Fibroblast of skin of scalp (primary cell): Measurements from ENCODE around the gene SLC32A1. TPM values are rescaled to one million over a fixed set of nuclear protein-coding genes. Genes with fewer than 3 reads are reported as not detected.

Experiments used
- DNase-seq: peaks from one replicate; pipeline ENCODE4 v3.0.0-alpha.2; 2013
- polyA plus RNA-seq, 2 experiments: library from polyadenylated mRNA; unstranded; fragments of 120-200 nt; gene quantifications; one replicate each; pipeline ENCODE4 v1.2.1, GENCODE V29; 2013; ENCODE audit not compliant: insufficient read length in 2 of 2

Gene SLC32A1
- polyA plus RNA-seq (2013, experiment 1 of 2; ENCODE audit: insufficient read length): not detected
- polyA plus RNA-seq (2013, experiment 2 of 2; ENCODE audit: insufficient read length): not detected

DNA sequence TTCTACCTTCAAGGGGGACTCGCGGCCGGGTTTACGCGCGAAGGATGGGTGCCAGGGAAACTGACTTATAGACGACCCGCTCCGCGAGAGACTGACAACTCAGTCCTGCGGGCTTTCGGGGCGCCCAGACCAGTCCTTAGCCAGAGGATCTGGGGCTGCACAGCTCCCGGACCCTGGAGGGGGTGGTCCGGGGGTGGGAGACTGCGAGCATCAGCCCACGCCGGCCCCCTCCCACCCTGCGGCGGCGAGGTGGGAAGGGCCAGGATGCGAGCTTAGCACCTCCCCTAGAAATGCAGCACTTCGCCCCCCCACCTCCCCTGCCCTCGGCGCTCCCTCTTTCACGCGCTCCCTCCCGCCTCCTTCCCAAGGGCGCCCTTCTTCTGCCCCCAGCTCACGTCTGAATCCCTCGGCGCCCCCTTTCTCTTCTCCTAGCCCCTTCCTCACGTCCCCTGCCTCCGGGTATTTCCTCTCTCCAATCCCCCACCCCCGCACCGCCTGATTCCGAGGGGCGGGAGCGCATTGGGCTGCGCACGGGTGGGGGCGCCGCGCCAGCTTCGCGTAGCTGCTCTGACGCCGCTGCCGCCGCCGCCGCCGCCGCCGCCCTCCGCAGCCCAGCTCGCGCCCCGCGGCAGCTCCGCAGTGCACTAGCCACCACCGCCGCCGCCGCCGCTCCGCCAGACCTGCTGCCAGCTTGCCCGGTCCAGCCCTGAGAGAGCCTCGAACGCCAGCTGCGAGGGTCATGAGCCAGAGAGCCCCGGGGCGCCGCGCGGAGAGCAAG, at the start of gene SLC32A1:
TSS of gene SLC32A1 (plus strand) at position 639 of the 778 bp plus-strand sequence. CDS start 239 bp downstream, outside the sequence.
- no peak for DNase-seq

DNA sequence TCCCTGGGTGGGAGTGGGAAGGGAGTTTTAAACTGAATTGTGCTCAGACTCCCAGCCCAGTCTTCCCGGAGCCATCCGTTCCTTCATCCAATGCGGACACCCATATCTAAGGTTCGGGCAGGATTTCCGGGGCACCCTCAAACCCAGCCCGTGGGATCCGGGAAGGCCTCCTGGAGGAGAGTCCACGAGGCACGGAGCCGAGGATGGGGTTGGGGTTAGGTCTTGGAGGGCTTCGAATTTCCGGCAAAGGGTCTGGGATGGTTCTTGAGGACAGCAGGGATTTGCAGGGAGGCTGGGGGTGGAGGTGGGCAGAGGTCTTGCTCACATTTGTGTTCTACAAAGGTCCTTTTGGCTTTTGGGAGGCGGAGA, 49.5 kb upstream of the SLC32A1 start:
- DNase-seq: no peak

DNA sequence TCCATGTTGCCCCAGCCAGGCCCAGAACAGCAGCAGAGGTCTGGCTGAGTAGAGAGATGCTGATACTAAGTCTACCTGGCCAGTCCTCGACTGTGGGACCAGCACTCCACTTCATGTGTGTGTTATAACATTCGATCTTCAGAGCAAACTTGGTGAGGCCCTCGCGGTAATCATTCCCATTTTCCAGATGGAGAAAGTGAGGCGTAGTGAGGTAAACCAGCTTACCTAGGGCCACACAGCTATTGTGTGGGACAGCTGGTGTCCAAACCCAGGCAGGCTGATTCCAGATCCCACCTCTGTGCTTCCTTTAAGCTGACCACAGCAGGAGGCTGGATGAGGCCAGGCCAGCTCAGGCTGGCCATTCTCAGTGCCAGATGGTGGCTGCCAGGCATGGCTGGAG, 47.7 kb upstream of the SLC32A1 start:
- no peak for DNase-seq

DNA sequence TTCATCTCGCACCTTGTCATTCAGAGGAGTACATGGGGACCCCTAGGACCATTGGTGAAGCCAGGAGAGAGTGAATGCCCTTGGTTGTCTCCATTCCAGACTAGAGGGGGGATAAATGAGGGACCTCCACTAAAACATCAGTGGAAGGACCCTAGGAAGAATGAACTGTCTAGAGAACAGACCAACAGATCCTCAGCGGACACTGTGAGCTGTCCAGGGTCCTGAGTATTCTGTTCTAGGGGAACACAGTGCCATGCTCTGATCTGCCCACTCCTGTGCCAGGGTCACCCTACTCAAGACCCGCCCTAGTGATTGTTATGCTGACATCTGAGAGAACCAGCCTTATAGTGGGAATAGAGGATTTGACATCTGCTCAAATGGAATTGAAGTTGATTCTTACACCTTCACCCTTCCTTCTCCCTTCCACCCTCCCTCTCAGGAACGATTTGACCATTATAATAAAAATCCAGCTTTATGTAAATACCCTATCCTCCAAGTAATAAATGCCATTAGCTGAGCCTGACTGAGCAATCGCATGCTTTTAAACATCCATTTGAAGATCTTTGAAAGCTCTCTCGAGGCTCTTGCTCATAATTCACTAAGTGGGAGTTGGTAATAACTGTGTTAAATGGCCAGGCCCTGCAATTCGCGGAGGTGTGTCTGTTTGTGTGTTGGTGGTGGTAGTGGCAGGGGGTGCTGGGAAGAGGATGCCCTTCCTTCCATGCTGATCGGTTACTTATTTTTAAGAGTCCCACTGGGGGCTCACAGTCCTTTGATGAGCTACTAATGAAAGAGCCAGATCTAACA, 43.6 kb upstream of the SLC32A1 start:
- DNase-seq: peak; percentile 54

DNA sequence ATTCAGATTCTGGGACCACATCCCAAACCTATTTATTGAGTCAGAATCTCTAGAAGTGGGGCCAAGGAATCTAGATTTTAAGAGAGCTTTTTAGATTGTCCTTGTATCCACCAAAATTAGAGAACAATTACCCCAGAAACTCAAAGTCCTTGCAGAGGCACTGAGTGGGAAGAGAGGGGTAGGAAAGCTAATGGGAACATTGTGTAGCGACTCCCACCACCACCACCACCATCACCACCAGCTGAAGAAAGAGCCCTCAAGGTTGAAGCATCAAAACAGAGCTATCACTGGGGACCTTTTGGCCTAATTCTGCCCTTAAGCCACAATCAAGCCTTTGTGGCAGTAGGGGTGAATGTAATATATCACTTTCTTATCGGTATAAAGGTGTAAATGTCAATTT, 39.0 kb upstream of the SLC32A1 start:
- no peak for DNase-seq

- DNase-seq: peak; percentile 54
These were observed 38.3 kb upstream of the SLC32A1 start for GRCh38 chr20:38685853-38686473.

- peak; percentile 70 for DNase-seq
These were observed 31.6 kb upstream of the SLC32A1 start for GRCh38 chr20:38692436-38693411.

- DNase-seq: no peak
These were observed 27.0 kb upstream of the SLC32A1 start for GRCh38 chr20:38697306-38697705.

GRCh38 chr20:38698541-38698940, 25.7 kb upstream of the SLC32A1 start:
- no peak for DNase-seq

DNA sequence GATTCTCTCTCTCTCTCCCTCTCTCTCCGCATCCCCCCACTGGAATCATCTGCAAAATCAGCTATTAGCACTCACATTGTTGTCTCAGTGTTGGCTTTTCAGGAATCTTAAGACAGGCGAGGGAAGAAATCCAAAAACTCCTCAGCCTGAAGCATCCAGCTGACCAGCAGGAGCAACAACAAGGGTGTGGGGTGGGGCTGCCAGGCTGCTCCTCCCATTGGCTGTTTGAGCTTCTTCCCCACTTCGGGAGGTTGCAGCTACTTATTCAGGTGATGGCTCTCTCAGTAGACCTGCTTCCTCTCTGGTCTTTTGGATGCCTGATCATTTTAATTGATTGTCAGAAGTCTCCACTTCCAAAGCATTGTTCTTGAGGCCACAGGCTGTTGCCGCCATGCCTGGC, 24.1 kb upstream of the SLC32A1 start:
- no peak for DNase-seq

DNA sequence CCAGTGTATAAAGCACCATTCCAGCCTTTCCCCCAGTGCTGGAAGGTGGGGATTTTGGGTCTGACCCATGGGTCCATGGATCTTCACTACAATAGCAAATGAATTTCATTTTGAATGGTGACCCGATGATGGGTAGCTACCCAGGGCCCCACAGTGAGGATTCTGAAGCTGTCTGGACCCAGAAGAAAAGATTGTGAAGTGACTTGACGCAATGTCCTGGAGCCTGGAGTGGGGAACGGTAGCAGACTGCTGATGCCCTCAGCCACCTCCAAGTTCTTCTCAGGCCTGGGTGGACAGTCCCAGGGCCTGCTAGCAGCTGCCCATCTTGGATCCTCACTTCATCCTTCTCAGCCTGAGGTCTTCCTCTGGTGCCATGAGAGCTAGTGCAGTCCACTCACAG, 23.4 kb upstream of the SLC32A1 start:
- no peak for DNase-seq

DNA sequence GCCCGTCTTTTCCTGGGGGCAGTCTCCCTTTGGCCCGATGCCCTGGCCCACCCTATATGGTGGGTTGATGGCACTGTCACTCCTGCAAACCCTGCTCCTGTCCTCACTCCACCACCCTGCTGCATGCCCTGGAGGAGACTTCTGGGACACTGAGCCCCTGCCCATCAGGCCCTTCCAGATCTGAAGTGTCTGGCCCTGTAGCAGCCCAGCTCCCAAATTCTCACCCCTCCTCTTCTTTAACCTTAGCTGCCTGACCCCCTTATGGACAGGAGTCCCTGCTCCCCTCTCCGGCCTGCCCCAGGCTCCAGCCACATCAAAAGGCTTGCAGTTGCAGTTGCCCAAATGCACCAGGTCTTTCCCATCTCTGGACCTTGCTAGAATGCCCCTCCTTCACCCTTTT, 20.8 kb upstream of the SLC32A1 start:
- DNase-seq: no peak

DNA sequence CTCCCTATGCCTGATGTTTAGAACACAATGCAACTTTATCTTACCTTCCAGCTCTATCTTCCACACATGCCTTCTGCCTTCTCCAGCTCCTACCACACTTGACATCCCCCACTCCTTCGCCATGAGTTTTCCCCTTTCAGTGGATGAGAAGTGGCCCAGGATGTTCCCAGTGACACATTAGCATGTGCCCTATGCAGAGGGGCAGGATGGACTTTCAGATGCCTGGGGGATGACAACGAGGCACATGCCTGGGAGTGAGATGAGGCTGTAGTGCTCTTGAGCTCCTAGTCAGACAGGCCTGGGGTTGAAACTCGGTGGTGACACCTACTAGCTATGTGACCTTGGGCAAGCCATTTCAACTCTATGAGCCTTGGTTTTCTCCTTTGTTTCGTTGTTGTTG, 20.1 kb upstream of the SLC32A1 start:
- DNase-seq: no peak

- DNase-seq: no peak
These were observed 17.8 kb upstream of the SLC32A1 start for GRCh38 chr20:38706509-38706908.

- no peak for DNase-seq
These were observed 10.0 kb upstream of the SLC32A1 start for GRCh38 chr20:38714308-38714707.

DNA sequence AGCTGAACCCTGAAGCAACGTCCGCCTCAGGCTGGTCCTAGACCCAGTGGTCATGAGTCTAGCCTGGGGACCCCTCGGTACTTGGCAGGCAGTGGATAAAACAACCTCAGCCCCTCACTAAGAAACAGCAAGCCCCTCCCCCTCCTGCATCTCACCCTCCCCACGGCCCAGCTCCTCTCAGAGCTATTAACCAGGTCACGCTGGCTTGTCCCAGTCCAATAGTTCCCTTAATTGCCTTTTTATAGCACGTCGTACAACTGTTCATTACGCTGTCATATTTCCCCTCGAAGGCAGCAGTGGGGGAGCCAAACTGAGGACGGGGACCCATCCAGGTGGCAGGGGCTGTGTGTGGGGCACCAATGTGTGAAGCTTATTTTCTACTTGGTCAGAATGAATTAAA, 8.6 kb upstream of the SLC32A1 start:
- DNase-seq: no peak

DNA sequence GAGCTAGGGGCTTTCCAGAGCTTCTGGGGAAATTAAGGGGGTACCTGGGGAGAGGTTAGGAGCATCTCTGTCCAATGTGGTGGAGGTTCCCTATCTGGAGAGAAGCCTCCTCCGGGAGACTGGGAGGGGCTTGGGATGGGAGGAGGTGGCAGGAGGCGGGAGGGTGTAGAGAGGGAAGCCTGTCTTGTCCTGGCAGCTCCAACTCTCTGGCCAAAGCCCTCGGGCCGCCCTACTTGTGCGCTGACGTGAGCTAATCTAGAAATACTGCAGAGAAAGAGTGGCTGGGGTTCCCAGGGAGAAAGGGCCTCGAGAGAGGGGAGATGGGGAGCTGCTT, 1.6 kb upstream of the SLC32A1 start:
- no peak for DNase-seq

DNA sequence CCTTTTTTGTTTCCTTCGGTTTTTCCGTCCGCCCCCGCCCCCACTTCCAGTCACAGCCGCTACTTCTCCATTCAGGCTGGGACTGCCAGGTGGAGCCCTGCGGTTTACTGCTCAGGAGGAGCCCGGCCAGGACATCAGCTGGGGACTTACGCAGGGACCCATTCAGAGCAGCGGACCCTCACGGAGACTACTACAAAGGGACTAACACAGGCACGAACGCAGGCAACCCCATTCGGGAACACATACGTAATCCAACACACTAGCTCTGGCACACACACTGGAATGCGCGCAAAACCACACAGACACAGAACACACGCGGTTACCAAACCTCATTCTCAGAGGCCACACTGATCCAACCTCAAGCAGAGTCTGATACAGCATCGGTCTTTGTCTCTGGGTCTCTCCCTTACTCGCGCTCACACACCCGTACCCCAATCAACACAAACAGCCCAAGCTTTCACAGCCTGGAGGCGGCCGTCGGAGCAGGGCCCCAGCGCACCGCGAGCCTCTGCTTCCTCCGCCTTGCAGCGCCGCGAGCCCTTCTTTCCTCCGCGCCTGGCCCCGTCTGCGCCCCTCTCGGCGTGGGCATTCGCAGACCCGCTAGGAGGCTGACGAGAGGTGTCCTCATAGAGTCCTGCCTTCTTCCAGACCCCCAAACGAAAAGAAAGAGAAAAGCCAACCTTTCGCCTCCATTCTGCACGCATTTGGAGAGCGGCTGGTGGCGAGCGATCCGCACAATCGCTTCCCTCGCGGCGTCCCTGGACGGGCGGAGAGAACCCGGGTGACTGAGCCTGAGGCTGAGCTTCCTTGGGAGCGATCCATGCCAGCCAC, 1.1 kb upstream of the SLC32A1 start:
- peak; percentile 18 for DNase-seq

GRCh38 chr20:38724626-38725147, 401 bp downstream of the SLC32A1 start:
- DNase-seq: no peak

DNA sequence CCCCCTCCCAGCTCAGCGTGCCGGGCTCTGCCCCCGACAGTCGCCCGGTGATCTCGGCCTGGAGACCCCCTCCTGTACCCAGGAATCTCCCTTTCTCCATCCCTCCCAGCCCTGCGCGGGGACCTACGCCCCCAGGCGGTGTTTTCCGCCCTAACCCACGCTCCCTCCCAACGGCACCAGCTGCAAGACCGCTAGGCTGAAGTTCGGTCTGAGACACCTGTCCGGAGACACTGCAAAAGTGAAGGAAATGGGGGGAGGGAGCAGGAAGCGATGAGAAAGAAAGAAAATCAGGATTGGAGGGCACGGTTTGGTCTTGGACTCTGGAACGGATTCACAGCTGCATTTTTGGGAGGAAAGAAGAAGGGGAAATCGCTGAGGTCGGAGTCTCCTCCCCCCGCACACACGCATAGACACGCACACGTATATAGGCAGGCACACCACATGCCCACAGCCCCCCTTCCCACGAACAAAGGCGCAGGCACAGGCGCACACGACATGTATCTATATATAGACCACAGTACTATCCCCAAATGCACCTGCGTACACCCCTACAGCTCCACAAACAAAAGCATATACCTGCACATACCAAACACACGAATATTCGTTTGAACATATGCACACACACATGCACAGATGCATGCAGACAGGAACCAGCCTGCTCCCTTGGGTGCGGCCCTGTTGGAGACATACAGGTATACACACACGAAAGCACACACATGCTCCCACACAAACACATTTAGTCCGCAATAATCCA, 1.0 kb downstream of the SLC32A1 start:
- no peak for DNase-seq
